ENCODE measurements around the gene GLTP.

- TF ChIP-seq RAD21 (IDR thresholded peaks at IDR 0.05; ENCODE audit: low read length): no peak
- no peak for TF ChIP-seq ELK1 (IDR thresholded peaks at IDR 0.05; ENCODE audit: borderline replicate concordance, low read depth, low read length)
Observed at GRCh38 chr12:109829667-109830066, 50.7 kb downstream of the GLTP start.
